ENCODE data around the gene NIT2. TPM values are rescaled to one million over a fixed set of nuclear protein-coding genes. Genes with fewer than 3 reads are reported as not detected.

Gene NIT2
- total RNA-seq, 2 donors from 2014 or later = 35.5 to 48.1 TPM

DNA sequence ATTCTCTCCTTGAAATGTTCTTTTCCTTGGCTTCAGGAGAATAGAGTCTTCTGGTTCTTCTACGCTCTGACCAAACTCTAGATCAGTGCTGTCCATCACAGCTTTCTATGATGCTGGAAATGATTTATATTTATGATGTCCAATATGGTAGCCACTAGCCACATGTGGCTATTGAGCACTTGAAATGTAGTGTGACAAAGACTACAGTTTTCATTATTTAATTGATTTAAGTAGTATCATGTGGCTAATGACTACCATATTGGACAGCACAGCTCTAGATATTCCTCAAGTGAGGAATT lies 69.6 kb downstream of the NIT2 start:
- no peaks in the 10 kb centered on the region for H3K27me3 Mint-ChIP-seq (ENCODE audit: insufficient read depth)
- no peak for DNase-seq
- 95% methylated on average over 1 of the region's 1 CpG; no CpG with 5 or more reads in 1 of the 2 experiments for WGBS, 2 experiments (ENCODE audit: insufficient coverage in 1 of 2, insufficient read length in 1 of 2)

DNA sequence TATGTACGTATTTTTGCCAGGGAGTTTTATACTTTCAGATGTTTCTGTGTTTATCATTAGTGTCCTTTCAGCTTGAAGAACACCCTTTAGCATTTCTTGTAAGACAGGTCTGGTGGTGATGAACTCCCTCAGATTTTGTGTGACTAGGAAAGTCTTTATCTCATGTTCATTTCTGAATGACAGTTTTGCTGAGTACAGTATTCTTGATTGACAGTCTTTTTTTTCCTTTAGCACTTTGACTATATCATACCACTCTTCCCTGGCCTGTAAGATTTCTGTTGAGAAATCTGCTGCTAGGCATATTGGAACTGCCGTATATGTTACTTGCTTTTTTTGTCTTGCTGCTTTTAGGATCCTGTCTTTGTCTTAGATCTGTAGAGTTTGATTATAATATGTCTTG lies 72.6 kb downstream of the NIT2 start:
- Histone ChIP-seq H3K9ac (ENCODE audit: extremely low read depth, low read length, poor library complexity, severe bottlenecking) (no peak overlapping the region), H3K9me3 (ENCODE audit: control insufficient read depth, low read length) (peaks cover 38% of the 10 kb centered on the region), H3K27me3 (ENCODE audit: control insufficient read depth, insufficient read depth, low read length, poor library complexity, severe bottlenecking) (no peaks in the 10 kb centered on the region), H3K27ac (ENCODE audit: low read depth, low read length) (no peak overlapping the region), H3K36me3 (ENCODE audit: control insufficient read depth, insufficient read depth, low read length) (peaks cover 9% of the 10 kb centered on the region), H3K4me1 (ENCODE audit: control insufficient read depth, insufficient read depth, low read length) (no peaks in the 10 kb centered on the region), H3K4me3 (ENCODE audit: low read length) (peak overlapping the region; percentile 21)
- no peak overlapping the region for H3K4me3 Mint-ChIP-seq
- H3K9me3 Mint-ChIP-seq = peaks cover 3% of the 10 kb centered on the region
- H3K4me1 Mint-ChIP-seq = peaks cover 5% of the 10 kb centered on the region
- no peaks in the 10 kb centered on the region for H3K27me3 Mint-ChIP-seq (ENCODE audit: insufficient read depth)
- H3K36me3 Mint-ChIP-seq (ENCODE audit: low read depth) = peaks cover 30% of the 10 kb centered on the region
- no peak for DNase-seq
- H3K27ac Mint-ChIP-seq = no peak overlapping the region
- TF ChIP-seq, protein P1, sequence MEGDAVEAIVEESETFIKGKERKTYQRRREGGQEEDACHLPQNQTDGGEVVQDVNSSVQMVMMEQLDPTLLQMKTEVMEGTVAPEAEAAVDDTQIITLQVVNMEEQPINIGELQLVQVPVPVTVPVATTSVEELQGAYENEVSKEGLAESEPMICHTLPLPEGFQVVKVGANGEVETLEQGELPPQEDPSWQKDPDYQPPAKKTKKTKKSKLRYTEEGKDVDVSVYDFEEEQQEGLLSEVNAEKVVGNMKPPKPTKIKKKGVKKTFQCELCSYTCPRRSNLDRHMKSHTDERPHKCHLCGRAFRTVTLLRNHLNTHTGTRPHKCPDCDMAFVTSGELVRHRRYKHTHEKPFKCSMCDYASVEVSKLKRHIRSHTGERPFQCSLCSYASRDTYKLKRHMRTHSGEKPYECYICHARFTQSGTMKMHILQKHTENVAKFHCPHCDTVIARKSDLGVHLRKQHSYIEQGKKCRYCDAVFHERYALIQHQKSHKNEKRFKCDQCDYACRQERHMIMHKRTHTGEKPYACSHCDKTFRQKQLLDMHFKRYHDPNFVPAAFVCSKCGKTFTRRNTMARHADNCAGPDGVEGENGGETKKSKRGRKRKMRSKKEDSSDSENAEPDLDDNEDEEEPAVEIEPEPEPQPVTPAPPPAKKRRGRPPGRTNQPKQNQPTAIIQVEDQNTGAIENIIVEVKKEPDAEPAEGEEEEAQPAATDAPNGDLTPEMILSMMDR (conservative IDR thresholded peaks at IDR 0.05) = no peak
- 94% methylated on average over 2 of the region's 2 CpGs; no CpG with 5 or more reads in 1 of the 2 experiments for WGBS, 2 experiments (ENCODE audit: insufficient coverage in 1 of 2, insufficient read length in 1 of 2)

More for the DNA sequence above, 69.6 kb downstream of the NIT2 start:
- Mint-ChIP-seq H3K9me3 (no peaks in the 10 kb centered on the region), H3K27ac (no peak overlapping the region), H3K4me1 (peaks cover 15% of the 10 kb centered on the region), H3K36me3 (ENCODE audit: low read depth) (peaks cover 12% of the 10 kb centered on the region), H3K4me3 (no peak overlapping the region)
- peaks cover 18% of the 10 kb centered on the region for H3K9me3 ChIP-seq (ENCODE audit: control insufficient read depth, low read length)
- H3K9ac ChIP-seq (ENCODE audit: extremely low read depth, low read length, poor library complexity, severe bottlenecking) = no peak overlapping the region
- TF ChIP-seq, protein P1 (conservative IDR thresholded peaks at IDR 0.05) = no peak
- H3K4me1 ChIP-seq (ENCODE audit: control insufficient read depth, insufficient read depth, low read length) = no peaks in the 10 kb centered on the region
- peak overlapping the region; percentile 96 for H3K4me3 ChIP-seq (ENCODE audit: low read length)
- H3K27me3 ChIP-seq (ENCODE audit: control insufficient read depth, insufficient read depth, low read length, poor library complexity, severe bottlenecking) = no peaks in the 10 kb centered on the region
- H3K27ac ChIP-seq (ENCODE audit: low read depth, low read length) = no peak overlapping the region
- H3K36me3 ChIP-seq (ENCODE audit: control insufficient read depth, insufficient read depth, low read length) = no peaks in the 10 kb centered on the region

DNA sequence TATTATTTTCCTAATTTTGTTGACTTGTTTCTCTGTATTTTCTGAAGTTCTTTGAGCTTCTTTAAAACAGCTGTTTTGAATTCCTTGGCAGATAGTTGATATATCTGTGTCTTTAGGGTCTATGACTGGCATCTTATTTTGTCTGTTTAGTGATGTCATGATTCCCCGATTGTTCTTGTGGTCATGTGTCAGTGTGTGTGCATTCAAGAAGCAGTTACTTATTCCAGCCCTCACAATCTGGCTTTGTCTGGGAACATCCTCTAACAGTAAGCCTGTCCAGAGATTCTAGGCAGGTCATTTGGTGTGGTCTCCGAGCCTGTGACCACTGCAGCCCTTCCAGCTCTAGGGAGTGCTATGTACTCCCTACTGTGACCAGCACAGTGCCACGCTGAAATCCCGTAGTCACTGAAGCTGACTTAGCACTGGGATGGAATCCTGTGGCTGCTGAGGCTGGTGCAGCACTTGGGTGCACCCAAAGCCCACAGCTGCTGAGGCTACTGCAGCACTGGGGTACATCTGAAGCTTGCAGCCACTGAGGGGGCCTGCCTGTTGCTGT lies 73.5 kb downstream of the NIT2 start:
- H3K27ac Mint-ChIP-seq = no peak overlapping the region
- peaks cover 38% of the 10 kb centered on the region for H3K36me3 Mint-ChIP-seq (ENCODE audit: low read depth)
- peaks cover 3% of the 10 kb centered on the region for H3K9me3 Mint-ChIP-seq
- no peak for DNase-seq
- no peak overlapping the region for H3K27ac ChIP-seq (ENCODE audit: low read depth, low read length)
- H3K4me1 Mint-ChIP-seq = peaks cover 1% of the 10 kb centered on the region
- WGBS, 2 experiments (ENCODE audit: insufficient coverage in 1 of 2, insufficient read length in 1 of 2) = 86 to 90% methylated on average over 4 of the region's 4 CpGs
- peak overlapping the region; percentile 2 for H3K4me3 ChIP-seq (ENCODE audit: low read length)
- no peak overlapping the region for H3K4me3 Mint-ChIP-seq
- TF ChIP-seq, protein P1 (conservative IDR thresholded peaks at IDR 0.05) = no peak
- no peaks in the 10 kb centered on the region for H3K4me1 ChIP-seq (ENCODE audit: control insufficient read depth, insufficient read depth, low read length)
- H3K27me3 ChIP-seq (ENCODE audit: control insufficient read depth, insufficient read depth, low read length, poor library complexity, severe bottlenecking) = no peaks in the 10 kb centered on the region
- peaks cover 38% of the 10 kb centered on the region for H3K9me3 ChIP-seq (ENCODE audit: control insufficient read depth, low read length)
- peaks cover 17% of the 10 kb centered on the region for H3K36me3 ChIP-seq (ENCODE audit: control insufficient read depth, insufficient read depth, low read length)
- H3K9ac ChIP-seq (ENCODE audit: extremely low read depth, low read length, poor library complexity, severe bottlenecking) = no peak overlapping the region
- no peaks in the 10 kb centered on the region for H3K27me3 Mint-ChIP-seq (ENCODE audit: insufficient read depth)

Other genes with a start within 250 kb of the NIT2 start
- gene FILIP1L, start 220.3 kb upstream of the NIT2 start, total RNA-seq = 1 to 10 TPM in 1 of 2 donors, under 1 TPM in 1; 0.84 to 2.5 TPM
- gene TBC1D23, start 73.8 kb upstream of the NIT2 start, total RNA-seq = 10 to 100 TPM; 30.9 to 32.0 TPM
- 10 to 100 TPM; 36.0 to 43.6 TPM for gene TOMM70, start 66.3 kb downstream of the NIT2 start, total RNA-seq
- gene LNP1, start 66.8 kb downstream of the NIT2 start, total RNA-seq = 1 to 10 TPM; 4.3 to 7.9 TPM
- 1 to 10 TPM; 5.8 to 7.8 TPM for gene TMEM45A, start 157.9 kb downstream of the NIT2 start, total RNA-seq